Measurements from ENCODE around the gene MARVELD1.
A peak's percentile ranks its signal among the peaks of the same experiment; 100 is the strongest.
"Not testable (repeated sequence)": the region's sequence is repeated elsewhere in the genome, so short reads cannot be mapped to it uniquely, and the experiment has no call there.

The MARVELD1 gene

DNA sequence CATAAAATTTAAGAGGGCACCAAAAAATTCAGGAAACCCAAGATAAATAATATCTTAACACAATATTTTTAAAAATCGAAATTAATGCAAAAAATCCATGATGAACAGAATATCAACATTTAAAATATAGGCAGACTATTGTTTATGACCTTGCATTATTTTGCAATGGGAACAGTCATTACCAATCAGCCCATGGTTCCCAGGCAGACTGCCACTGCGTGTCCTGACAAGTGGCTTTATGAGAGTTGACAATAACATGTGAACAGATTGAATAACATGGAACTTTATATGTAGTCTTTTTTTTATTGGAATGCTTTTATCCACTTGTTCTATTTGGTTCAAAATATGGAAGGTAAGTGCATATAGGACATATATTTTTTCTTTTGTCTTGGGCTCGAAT lies 23.4 kb upstream of the MARVELD1 start:
- no peak for DNase-seq (ENCODE audit: low read depth)

- not testable (repeated sequence) for DNase-seq (ENCODE audit: low read depth)
Observed at GRCh38 chr10:97698072-97698655, 15.4 kb upstream of the MARVELD1 start.

- peak; percentile 71 for DNase-seq (ENCODE audit: low read depth)
Observed at GRCh38 chr10:97701438-97702069, 12.0 kb upstream of the MARVELD1 start.

- no peak for DNase-seq (ENCODE audit: low read depth)
Observed at GRCh38 chr10:97703398-97704067, 10.0 kb upstream of the MARVELD1 start.

DNA sequence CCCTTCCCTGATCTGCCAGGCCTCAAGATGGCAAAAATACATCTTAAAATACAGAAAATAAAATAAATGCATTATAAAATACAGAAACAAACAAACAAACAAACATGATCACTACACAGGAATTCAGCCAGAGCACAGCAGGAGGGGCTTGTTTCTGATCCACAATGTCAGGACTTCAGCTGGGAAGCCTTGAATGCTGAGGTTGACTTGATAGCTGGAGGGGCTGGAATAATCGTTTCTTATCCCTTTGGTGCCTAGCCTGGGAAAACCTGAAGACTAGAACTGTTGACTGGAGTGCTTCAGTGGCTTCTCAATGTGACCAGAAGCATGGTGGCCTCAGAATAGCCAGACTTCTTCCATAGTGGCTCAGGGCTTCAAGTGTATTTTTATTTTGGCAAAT lies 9.2 kb upstream of the MARVELD1 start:
- no peak for DNase-seq (ENCODE audit: low read depth)

GRCh38 chr10:97705006-97705670 lies 8.4 kb upstream of the MARVELD1 start:
- DNase-seq (ENCODE audit: low read depth), result no peak

GRCh38 chr10:97707134-97707861 lies 6.2 kb upstream of the MARVELD1 start:
- no peak for DNase-seq (ENCODE audit: low read depth)

DNA sequence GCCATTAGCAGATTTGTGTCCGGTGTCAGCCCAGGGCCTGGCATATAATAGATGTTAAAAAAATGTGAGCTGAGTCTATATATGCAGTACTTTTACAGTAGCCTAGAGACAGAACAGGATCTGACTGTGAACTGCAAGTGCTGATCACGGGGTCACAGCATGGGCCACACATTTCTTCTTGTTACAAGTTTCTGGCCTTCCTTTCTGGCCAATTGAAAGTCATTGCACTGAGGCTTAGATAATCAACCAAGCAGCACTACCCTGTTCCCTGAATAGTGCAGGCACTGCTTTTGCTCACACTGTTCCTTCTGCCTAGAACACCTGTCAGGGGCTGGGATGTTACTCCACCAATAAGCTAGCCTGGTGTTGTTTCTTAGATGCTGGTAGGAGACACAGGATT lies 5.4 kb upstream of the MARVELD1 start:
- DNase-seq (ENCODE audit: low read depth), result no peak

DNA sequence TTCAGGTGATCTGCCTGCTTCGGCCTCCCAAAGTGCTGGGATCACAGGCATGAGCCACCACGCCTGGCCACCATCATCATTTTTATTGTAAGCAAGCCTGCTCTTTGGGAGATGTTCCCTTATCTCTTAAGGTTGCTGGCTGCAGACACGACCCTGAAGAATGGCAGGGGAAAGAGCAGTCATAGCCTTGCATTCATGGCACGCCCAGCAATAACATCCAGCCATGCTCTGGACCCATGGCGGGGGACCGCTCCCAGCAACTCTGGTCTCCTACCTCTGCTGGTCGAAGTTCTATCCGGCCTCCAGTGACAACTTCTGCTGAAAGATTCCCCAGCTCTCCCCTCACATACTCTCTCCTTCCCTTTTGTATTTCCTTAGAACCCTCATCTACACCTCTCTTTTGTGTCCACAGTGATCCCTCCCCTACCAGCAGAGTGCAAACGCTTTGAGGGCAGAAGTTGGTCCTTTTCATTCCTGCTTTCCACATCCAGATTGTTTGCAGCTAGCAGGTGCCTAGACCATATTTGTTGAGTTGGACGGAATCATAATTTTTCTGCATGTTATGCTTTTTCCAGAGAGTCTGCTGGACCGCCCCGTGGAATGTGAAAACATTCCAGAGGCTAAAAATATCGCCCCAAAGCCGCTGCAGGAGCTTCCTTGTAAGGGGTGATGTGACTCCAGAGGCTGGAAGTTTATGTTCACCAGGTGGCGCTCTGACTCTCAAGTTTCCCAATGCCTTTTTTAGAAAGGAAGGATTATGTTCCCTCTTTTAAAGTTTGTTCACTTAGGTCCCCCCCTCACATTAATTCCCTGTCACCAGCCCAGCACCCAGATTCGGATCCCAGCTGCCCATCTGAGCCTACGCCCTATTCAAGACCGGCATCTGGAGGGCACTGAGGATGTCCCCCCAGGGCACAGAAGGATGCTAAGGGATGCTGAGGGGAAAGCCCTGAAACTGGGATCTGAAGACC lies 4.3 kb upstream of the MARVELD1 start:
- DNase-seq (ENCODE audit: low read depth), result no peak

GRCh38 chr10:97711640-97712572 lies 1.6 kb upstream of the MARVELD1 start:
- DNase-seq (ENCODE audit: low read depth), result no peak

GRCh38 chr10:97713826-97714400 lies 383 bp downstream of the MARVELD1 start:
- peak; percentile 50 for DNase-seq (ENCODE audit: low read depth)

DNA sequence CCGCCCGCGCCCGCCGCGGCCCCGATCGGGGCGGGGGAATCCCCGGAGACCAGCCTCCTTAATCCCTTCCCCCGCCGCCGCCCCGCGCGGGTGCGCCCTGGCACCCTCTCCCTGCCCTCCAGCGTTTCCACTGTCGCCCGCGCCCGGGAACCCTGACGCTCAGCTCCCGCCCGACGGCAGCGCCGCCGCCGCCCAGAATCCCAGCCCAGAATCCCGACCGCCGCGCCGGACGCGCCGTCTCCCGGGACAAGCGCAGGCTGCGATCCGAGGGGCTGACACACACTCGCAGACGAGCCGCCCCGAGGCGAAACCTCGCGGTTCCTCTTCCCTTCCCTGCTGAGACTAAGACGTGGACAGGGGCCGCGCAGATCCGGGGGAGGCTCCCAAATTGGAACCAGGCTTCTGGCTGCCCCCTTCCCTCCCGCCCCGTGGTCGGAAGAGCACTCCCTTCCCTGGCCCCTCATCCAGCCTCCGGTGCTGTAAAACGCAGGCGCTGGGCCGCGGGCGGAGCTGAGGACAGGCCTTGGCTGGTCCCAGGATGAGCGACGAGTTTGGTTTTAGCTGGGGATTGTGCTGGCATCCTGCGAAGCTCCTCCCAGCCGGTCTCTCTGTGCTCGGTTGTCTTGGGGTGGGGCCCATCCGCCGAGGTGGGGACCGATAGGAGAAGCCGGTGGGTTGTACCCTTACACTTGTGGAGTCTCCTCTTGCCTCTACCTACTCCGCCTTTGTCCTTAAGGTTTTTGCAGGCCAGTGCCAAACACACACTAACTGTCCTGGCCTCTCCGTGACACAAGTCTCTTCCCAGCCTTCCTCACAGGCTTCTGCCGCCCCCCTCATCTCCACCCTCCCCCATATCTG lies 1.1 kb downstream of the MARVELD1 start:
- DNase-seq (ENCODE audit: low read depth), result peak; percentile 72

GRCh38 chr10:97715259-97715874 lies 1.8 kb downstream of the MARVELD1 start:
- no peak for DNase-seq (ENCODE audit: low read depth)

DNA sequence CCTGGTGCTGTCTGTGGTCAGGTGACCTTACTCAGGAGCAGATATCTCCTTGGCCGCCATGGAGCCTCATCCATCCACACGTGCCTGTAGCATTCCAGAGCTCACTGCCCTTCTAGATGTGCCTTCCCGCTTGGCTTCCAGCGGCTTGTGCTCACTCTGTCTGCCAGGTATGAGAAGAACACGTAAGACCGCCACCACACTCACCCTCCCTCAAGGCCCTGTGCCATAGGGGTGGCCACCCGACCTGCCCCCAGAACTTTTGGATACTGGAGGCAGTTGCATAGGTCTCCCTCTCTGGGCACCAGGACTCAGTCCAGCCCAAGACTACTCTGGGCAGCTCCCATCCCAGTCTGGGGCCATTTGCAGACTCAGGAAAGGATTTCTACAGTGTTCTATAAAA lies 4.1 kb downstream of the MARVELD1 start:
- DNase-seq (ENCODE audit: low read depth), result no peak

DNA sequence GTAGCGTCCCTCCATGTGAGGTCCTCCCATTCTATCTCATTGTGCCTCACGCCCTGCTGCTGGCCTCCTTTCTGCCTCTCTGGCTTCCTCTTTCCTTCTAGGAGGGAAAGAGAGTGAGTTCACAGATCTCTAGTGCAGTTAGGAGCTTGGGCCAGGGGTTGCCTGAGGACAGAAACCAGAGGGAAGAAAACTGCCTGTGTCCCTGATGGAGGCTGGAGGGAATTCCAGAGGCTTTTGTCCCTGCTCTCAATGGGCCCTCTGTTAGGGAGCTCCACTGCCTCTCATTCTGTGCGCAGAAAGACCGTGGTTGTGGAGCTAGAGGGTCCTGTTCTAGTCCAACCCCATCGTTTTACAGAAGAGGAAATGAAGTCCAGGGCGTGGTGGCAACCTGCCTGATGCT lies 4.6 kb downstream of the MARVELD1 start:
- DNase-seq (ENCODE audit: low read depth), result no peak

DNA sequence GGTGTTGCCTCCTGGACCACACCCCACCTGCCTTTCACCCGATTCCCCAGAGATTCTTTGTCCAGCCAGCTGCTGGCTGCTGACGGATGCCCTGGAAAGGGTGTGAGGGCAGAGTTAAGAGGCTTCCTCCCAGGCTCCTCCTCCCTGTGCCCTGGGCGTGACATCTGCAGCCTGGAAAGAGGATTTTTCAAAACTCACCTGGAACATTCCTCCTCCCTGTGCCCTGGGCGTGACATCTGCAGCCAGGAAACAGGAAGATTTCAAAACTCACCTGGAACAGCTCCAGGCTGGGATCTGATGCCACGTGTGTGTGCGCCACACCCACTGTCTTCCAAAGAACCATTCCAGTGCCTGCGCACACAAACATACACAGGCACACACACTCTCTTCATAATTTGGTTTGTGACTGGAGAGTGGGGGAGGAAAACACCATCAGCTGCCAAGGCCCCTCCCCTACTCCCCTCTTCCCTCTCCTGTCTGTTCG lies 5.2 kb downstream of the MARVELD1 start:
- DNase-seq (ENCODE audit: low read depth), result no peak

DNA sequence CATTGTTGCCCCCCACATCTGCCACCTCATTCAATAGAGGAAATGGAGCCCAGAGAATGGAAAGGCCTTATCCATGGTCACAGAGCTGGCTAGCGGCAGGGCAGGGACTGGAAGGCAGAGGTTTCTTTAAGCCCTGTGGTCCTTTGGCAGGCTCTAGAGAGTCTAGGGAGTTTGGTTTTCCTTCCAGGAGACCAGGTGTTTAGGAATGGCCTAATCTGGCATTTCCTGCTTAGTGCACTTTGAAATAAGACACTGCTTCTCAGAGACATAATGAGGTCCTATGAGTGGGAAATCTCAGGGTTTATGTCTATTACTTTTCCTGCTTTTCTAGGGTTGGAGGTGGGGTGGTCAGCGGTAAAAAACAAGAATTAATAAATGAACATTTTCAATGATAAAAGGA lies 6.1 kb downstream of the MARVELD1 start:
- no peak for DNase-seq (ENCODE audit: low read depth)

Measured in fibroblast of the conjunctiva (primary cell).